GM19035 (cell line): ENCODE measurements around the gene IL6.
"Not testable (repeated sequence)": the region's sequence is repeated elsewhere in the genome, so short reads cannot be mapped to it uniquely, and the experiment has no call there.

Experiments used
- ATAC-seq: cut with Tn5 transposase; IDR thresholded peaks from one replicate; pipeline ENCODE4 v1.9.1; 2021; ENCODE audit not compliant: unreplicated experiment

IL6 gene

GRCh38 chr7:22703978-22704610 lies 22.9 kb upstream of the IL6 start:
- not testable (repeated sequence) for ATAC-seq

DNA sequence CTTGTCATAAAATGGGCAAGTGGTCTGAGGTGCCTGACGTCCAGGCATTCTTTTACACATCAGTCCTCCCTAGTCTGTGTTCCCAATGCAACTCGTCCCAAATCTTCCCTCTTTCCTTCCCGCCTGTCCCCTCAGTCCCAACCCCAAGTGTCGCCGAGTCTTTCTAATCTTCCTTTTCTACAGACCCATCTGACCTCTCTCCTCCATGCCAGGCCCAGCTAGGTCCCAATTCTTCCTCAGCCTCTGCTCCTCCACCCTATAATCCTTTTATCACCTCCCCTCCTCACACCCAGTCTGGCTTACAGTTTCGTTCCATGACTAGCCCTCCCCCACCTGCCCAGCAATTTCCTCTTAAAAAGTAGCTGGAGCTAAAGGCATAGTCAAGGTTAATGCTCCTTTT lies 22.3 kb upstream of the IL6 start:
- ATAC-seq: not testable (repeated sequence)

DNA sequence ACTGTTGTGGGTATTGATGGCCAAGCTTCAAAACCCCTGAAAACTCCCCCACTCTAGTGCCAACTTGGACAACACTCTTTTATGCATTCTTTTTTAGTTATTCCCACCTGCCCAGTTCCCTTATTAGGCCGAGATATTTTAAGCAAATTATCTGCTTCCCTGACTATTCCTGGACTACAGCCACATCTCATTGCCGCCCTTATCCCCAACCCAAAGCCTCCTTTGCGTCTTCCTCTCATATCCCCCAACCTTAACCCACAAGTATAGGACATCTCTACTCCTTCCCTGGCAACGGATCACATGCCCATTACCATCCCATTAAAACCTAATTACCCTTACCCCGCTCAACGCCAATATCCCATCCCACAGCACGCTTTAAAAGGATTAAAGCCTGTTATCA lies 21.1 kb upstream of the IL6 start:
- ATAC-seq: not testable (repeated sequence)

- ATAC-seq: not testable (repeated sequence)
These were observed 19.8 kb upstream of the IL6 start for GRCh38 chr7:22707026-22707691.

GRCh38 chr7:22708214-22708613 lies 18.8 kb upstream of the IL6 start:
- ATAC-seq: not testable (repeated sequence)

DNA sequence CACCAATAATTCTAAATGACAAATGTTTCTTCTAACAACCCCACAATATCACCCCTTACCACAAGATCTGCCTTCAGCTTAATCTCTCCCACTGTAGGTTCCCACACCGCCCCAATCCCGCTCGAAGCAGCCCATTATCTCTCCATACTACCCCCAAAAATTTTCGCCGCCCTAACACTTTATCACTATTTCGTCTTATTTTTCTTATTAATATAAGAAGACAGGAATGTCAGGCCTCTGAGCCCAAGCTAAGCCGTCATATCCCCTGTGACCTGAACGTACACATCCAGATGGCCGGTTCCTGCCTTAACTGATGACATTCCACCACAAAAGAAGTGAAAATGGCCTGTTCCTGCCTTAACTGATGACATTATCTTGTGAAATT lies 18.3 kb upstream of the IL6 start:
- ATAC-seq: not testable (repeated sequence)

DNA sequence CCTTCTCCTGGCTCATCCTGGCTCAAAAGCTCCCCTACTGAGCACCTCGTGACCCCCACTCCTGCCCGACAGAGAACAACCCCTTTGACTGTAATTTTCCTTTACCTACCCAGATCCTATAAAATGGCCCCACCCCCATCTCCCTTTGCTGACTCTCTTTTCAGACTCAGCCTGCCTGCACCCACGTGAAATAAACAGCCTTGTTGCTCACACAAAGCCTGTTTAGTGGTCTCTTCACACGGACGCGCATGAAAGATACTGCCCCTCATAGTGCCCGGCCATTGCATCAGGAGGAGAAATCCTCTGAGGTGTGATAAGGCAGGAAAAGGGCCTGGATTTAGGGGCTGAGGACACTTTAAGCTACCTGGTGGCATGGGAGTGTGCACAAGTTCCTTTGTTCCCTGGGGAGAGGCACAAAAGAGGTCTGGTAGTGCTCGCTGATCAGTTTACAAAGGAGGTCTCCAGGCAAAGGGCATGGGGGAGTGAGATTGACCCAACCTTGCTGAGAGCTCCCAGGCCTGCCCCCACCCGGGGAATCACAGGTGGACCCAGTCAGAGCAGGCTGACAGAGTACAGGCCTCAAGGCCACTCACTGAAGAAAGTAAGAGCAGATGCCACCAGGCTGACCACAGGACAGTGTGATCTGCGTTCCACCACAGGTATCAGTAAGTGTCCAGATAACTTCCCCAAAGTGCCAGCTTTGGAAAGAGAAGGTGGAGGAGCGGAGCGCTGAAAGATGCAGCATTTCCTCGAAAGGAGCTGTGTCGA lies 17.8 kb upstream of the IL6 start:
- not testable (repeated sequence) for ATAC-seq

- ATAC-seq: no peak
These were observed 17.1 kb upstream of the IL6 start for GRCh38 chr7:22709857-22710256.

DNA sequence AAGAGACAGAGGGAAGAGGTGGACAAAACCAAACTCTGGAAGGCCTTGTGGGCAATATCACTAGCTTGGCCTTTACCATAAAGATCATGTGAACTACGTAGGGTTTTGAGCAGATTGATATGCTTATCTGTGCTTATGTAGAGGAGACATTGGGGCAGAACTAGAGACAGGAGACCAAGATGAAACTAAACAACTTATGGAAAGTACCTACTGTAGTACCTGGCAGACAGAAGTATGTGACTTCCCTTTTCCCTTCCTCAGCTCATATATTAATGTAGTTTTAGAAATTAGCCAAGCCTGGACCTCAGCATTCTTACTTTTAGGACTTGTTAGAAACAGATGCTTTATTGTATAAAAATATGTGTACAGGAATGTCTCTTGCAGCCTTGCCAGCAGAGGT lies 14.0 kb upstream of the IL6 start:
- ATAC-seq: peak; percentile 56

DNA sequence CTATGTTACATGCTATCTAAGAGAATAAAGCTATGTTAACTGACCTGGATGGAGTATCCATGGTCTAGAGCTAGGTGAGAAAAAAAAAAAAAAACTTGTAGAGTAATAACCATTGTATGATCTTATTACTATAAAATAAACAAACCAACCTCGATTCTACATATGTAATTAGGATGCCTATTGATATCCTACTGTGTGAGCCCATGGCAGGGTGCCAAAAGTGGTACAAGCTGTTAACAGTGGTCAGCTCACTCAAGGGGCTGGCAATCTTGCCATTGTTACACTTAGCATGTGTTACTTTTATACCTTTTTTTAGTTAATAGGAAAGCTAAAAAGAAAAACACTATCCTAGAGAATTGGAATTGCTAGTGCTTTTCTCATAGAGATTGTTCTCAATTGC lies 13.5 kb upstream of the IL6 start:
- no peak for ATAC-seq

- ATAC-seq: no peak
These were observed 11.0 kb upstream of the IL6 start for GRCh38 chr7:22715969-22716368.

- ATAC-seq: no peak
These were observed 9.2 kb upstream of the IL6 start for GRCh38 chr7:22717760-22718159.

DNA sequence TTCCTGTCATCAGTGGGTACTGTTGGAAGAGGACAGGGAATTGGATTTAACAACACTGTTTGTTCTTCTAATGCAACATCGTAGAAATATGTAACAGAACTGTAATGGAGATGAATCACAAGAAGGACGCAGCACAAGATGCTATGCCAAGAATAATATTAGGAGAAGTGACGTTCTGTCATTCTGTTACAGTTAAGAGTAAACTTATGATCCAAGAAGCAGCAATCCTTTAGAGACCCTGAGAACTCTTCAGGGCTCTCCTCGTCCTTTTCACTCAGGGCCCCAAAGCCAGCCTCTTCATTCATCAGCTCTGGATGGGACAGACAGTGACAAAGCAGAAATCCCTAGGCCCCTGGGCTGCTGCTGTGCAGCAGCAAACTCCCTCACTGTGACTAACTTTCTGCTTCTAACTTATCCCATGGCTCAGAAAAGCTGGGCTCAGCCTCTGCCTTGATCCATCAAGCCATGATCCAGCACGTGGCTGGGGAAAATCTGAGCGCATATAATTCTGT lies 8.7 kb upstream of the IL6 start:
- no peak for ATAC-seq

DNA sequence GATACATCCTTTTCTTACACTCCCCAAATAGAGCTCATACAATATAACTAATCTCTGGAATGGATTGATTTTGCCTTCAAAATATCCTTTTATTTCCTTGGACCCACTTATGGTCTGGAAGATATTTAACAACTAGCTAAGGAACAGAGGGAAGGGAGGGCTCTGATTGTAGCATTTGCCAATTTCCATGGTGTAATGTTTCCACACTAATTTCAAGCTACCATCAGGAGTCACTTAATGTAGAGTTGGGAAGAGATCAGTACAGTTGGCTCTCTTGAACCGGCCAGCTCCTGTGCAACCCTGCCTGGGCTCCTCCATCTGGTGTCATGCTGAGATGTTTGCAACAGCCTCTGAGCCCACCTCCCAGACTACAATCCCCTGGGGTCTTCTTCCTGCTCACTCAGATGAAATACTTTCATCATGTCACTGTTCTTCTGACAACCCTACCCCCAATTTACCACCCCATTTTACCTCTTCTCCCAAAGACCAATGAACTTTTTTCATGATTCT lies 8.0 kb upstream of the IL6 start:
- ATAC-seq: no peak

- ATAC-seq: no peak
These were observed 5.9 kb upstream of the IL6 start for GRCh38 chr7:22720791-22721786.

DNA sequence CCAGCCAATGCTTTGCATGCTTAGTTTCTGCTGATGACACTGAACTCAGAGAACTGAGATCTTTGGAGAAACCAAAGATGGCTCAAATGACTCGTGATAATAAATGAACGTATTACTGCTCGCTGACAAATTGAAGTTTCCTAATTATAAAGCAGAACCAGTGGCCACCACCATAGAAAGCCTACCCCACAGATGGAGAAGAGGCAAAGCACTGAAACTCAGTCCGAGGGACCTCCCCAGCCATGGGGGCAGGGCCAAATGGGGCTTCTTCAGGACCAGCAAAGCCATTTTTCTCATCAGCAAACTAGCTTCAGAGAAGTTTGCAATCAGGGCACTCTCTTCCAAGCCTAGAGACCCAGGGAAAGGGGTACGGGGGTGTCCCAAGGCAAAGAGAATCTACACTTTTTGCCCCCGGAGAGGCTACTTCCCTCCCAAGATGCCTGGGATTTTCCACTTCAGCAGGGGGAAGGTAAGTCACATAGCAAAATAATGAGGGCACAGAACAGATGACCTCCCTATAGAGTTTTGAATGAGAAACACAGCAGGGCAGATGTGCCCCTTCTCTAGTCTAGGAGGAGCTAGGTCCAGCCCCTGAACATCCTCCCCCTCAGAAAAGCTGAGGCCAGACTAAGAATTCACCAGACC lies 4.3 kb upstream of the IL6 start:
- ATAC-seq: no peak

GRCh38 chr7:22723181-22723601 lies 3.8 kb upstream of the IL6 start:
- no peak for ATAC-seq

DNA sequence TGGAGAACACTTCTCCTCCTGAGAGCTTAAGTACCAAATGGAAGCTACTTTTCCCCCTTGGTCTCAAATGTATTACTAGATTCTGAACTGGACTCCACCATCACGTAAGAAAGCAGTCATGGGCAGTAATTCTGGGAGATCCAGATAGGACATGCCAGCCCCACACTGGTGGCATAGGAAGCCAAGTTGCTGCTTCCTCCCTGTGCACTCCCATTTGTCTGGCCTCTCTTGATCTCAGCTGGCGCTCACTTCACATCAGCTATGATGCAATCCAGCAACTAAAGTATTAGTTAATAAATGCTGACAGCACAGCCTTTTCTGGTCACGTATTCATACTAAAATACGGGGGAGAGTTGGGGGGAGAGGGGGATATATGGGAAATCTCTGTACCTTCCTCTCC lies 3.4 kb upstream of the IL6 start:
- ATAC-seq: no peak

DNA sequence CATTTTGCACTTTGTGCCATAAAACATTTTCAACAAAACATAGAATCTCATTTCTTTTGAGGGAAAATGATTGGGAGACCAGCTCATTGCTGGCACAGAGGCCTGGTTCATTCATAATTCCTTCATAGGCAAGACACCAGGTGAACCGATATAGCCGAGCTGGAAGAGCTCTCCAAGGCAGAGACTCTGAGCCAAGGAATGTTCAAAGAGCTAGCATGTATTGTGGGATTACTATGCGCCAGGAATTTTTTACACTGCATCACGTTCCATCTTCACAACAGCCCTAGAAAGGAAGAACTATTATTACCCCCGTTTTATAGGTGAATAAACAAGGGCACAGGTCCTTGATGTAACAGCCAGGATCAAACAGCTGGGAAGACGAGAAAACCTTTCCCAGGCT lies 2.1 kb upstream of the IL6 start:
- ATAC-seq: no peak

- no peak for ATAC-seq
These were observed 1.4 kb upstream of the IL6 start for GRCh38 chr7:22725585-22725984.
